Uterus (tissue), 4 donors: Measurements from ENCODE around the gene HSPBP1. TPM values are rescaled to one million over a fixed set of nuclear protein-coding genes. Genes with fewer than 3 reads are reported as not detected.

Source experiments
- DNase-seq, 2 donors: peaks; one replicate each; pipeline ENCODE4 v3.0.0-alpha.2; 2019 to 2020
- H3K27ac ChIP-seq, 2 donors: fragments of 200-600 bp; sonication (generic); 1 replicate in 1 of 2; 2 replicates in 1 of 2; pipeline ENCODE4 v1.5.1; 2016 to 2018
- H3K27me3 ChIP-seq, 2 donors: fragments of 200-600 bp; sonication (generic); one replicate each; pipeline ENCODE4 v1.5.1; 2018 to 2019; ENCODE audit warnings: control low read depth in 1 of 2
- H3K36me3 ChIP-seq, 2 donors: fragments of 200-600 bp; sonication (generic); one replicate each; pipeline ENCODE4 v1.5.1; 2019; ENCODE audit warnings: control low read depth in 1 of 2
- H3K4me1 ChIP-seq, 2 donors: fragments of 200-600 bp; sonication (generic); one replicate each; pipeline ENCODE4 v1.5.1; 2018 to 2019; ENCODE audit warnings: control low read depth in 1 of 2
- H3K4me3 ChIP-seq, 2 donors: fragments of 200-600 bp; sonication (generic); 1 replicate in 1 of 2; 2 replicates in 1 of 2; pipeline ENCODE4 v1.5.1; 2018 to 2019; ENCODE audit warnings: mild to moderate bottlenecking in 1 of 2
- H3K9me3 ChIP-seq, 2 donors: fragments of 200-600 bp; sonication (generic); one replicate each; pipeline ENCODE4 v1.5.1; 2019; ENCODE audit warnings: control low read depth in 1 of 2
- CTCF ChIP-seq, 4 experiments: fragments of 200-600 bp in 2 of 4; fragments of 450-650 bp in 2 of 4; sonication (generic) in 2 of 4; IDR thresholded peaks; one replicate each; pipeline ENCODE4 v1.5.1; 2016 to 2019; ENCODE audit warnings: antibody characterized with exemption in 4 of 4, mild to moderate bottlenecking in 2 of 4, moderate library complexity in 1 of 4
- POLR2A ChIP-seq, 2 donors: fragments of 450-650 bp; IDR thresholded peaks; one replicate each; pipeline ENCODE4 v1.6.1; 2016; ENCODE audit warnings: antibody characterized with exemption in 2 of 2, mild to moderate bottlenecking in 1 of 2, moderate library complexity in 1 of 2
- intact Hi-C: fragments of 100-400 bp; cut with DNase I; formaldehyde crosslinking; loops from one replicate; pipeline ENCODE4 v1.15.1; 2023; ENCODE audit warnings: low total_unique reads
- total RNA-seq, 4 donors: library from RNA; depleted of rRNA in 3 of 4; stranded (reverse); fragments of >200 nt in 3 of 4; gene quantifications; one replicate each; pipeline versions ENCODE4 v1.1.0 to v1.2.4, GENCODE V29; 2014 to 2023
- donor health status: DM: yes; HTN: yes; CAD: no.

HSPBP1 gene
- total RNA-seq, 4 donors from 2014 or later, result 1.3 to 37.4 (median 25.6) TPM

GRCh38 chr19:55304980-55305379 is 25.1 kb upstream of the HSPBP1 start:
- Histone ChIP-seq H3K36me3 (no peaks in the 10 kb centered on the region), H3K4me3 (no peak overlapping the region), H3K4me1 (peaks cover 0 to 5% of the 10 kb centered on the region in 2 donors), H3K27ac (no peak overlapping the region), H3K9me3 (no peaks in the 10 kb centered on the region), H3K27me3 (no peaks in the 10 kb centered on the region)
- no peak for DNase-seq
- intact Hi-C loops, result loop anchor here (5.0 kb wide), 1 partner anchor 77 kb away; the partner anchor contains the start of gene TMEM238
- TF ChIP-seq CTCF (IDR thresholded peaks at IDR 0.05) (no peak), POLR2A (IDR thresholded peaks at IDR 0.05) (no peak)

- Histone ChIP-seq H3K4me3 (no peak overlapping the region), H3K27ac (no peak overlapping the region), H3K36me3 (no peaks in the 10 kb centered on the region), H3K27me3 (no peaks in the 10 kb centered on the region), H3K4me1 (peaks cover 0 to 5% of the 10 kb centered on the region in 2 donors), H3K9me3 (no peaks in the 10 kb centered on the region)
- TF ChIP-seq CTCF (IDR thresholded peaks at IDR 0.05) (no peak), POLR2A (IDR thresholded peaks at IDR 0.05) (no peak)
- DNase-seq, result peak in 1 of 2 donors; percentile 37
- intact Hi-C loops, result loop anchor here (5.0 kb wide), 1 partner anchor 78 kb away; the partner anchor contains the start of gene TMEM238
These were observed 24.5 kb upstream of the HSPBP1 start for GRCh38 chr19:55304279-55304978.

- H3K27me3 ChIP-seq, result no peaks in the 10 kb centered on the region
- H3K36me3 ChIP-seq, result no peaks in the 10 kb centered on the region
- no peak overlapping the region for H3K27ac ChIP-seq
- H3K9me3 ChIP-seq, result no peaks in the 10 kb centered on the region
- no peak overlapping the region for H3K4me3 ChIP-seq
- intact Hi-C loops, result loop anchor here (5.0 kb wide), 1 partner anchor 79 kb away; the partner anchor contains the start of gene TMEM238
- TF ChIP-seq CTCF (IDR thresholded peaks at IDR 0.05) (no peak), POLR2A (IDR thresholded peaks at IDR 0.05) (no peak)
- DNase-seq, result no peak
- peaks cover 0 to 5% of the 10 kb centered on the region in 2 donors for H3K4me1 ChIP-seq
These were observed 23.6 kb upstream of the HSPBP1 start for GRCh38 chr19:55303477-55303876.

- DNase-seq, result no peak
- H3K9me3 ChIP-seq, result no peaks in the 10 kb centered on the region
- no peak overlapping the region for H3K4me3 ChIP-seq
- H3K4me1 ChIP-seq, result peaks cover 0 to 5% of the 10 kb centered on the region in 2 donors
- intact Hi-C loops, result loop anchor here (5.0 kb wide), 1 partner anchor 80 kb away; the partner anchor contains the start of gene TMEM238
- TF ChIP-seq CTCF (IDR thresholded peaks at IDR 0.05), result no peak
- no peak for TF ChIP-seq POLR2A (IDR thresholded peaks at IDR 0.05)
- H3K27ac ChIP-seq, result peak overlapping the region in 1 of 2 donors; percentile 40
- H3K27me3 ChIP-seq, result no peaks in the 10 kb centered on the region
- no peaks in the 10 kb centered on the region for H3K36me3 ChIP-seq
These were observed 22.4 kb upstream of the HSPBP1 start for GRCh38 chr19:55302318-55302703.
